HL-60 (cell line): ENCODE results near the gene RHEBL1.

Experiments
- DNase-seq, 2 experiments: peaks; one replicate each; pipeline ENCODE4 v3.0.0-alpha.2; 2010 to 2020; ENCODE audit warnings: low read depth in 1 of 2, low spot score in 1 of 2
- H3K27ac ChIP-seq: fragments of 250-450 bp; sonication (Bioruptor Pico); replicated peaks from 2 replicates; pipeline ENCODE4 v1.5.1; 2020; ENCODE audit warnings: mild to moderate bottlenecking, moderate library complexity
- H3K27me3 ChIP-seq: fragments of 250-450 bp; sonication (Bioruptor Pico); 2 replicates; pipeline ENCODE4 v1.5.1; 2021; ENCODE audit warnings: mild to moderate bottlenecking, moderate library complexity; ENCODE audit not compliant: insufficient read depth, poor library complexity, severe bottlenecking
- H3K4me3 ChIP-seq: replicated peaks from 2 replicates; pipeline ENCODE4 v1.5.1; 2011; ENCODE audit warnings: mild to moderate bottlenecking, control low read depth, low read length; ENCODE audit not compliant: insufficient read depth
- GABPA ChIP-seq: IDR thresholded peaks from 2 replicates; pipeline ENCODE4 v1.6.1; 2012; ENCODE audit warnings: low read depth
- POLR2AphosphoS5 ChIP-seq: IDR thresholded peaks from 2 replicates; pipeline ENCODE4 v1.6.1; 2012; ENCODE audit warnings: low read depth
- SPI1 ChIP-seq: IDR thresholded peaks from 2 replicates; pipeline ENCODE4 v1.6.1; 2012; ENCODE audit warnings: low read depth, mild to moderate bottlenecking, borderline replicate concordance
- TF ChIP-seq, protein P1 (sequence below): IDR thresholded peaks from 2 replicates; pipeline ENCODE4 v1.6.1; 2012; ENCODE audit warnings: low read depth; ENCODE audit not compliant: insufficient replicate concordance
- TF ChIP-seq, protein P2 (sequence below): IDR thresholded peaks from one replicate; pipeline ENCODE4 v1.5.1; 2011; ENCODE audit warnings: low read length, control low read depth, inconsistent platforms; ENCODE audit not compliant: insufficient read depth

RHEBL1 gene

DNA sequence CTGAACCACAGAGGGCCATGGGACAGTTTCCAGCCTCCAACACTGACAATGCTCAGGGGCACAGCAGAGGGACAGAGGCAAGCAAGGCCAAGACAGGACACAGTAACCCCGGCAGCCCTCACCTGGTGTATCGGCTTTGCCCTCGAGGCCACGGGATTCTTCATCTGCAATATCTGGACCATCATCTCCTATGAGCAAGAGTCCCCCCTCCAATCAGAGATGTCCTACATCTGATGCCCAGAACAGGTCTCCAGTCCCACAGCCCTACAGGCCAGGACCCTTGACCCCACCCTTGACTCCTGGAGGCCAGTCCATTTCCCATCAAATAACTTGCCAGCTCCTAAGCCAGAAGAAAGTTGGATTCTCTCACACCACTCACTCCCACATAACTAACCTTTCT, 26.5 kb downstream of the RHEBL1 start:
- no peak for DNase-seq
- Histone ChIP-seq H3K27me3 (no peaks in the 10 kb centered on the region), H3K4me3 (no peak overlapping the region), H3K27ac (no peak overlapping the region)
- TF ChIP-seq GABPA, result no peak
- no peak for TF ChIP-seq SPI1
- no peak for TF ChIP-seq POLR2AphosphoS5
- TF ChIP-seq, protein P1, sequence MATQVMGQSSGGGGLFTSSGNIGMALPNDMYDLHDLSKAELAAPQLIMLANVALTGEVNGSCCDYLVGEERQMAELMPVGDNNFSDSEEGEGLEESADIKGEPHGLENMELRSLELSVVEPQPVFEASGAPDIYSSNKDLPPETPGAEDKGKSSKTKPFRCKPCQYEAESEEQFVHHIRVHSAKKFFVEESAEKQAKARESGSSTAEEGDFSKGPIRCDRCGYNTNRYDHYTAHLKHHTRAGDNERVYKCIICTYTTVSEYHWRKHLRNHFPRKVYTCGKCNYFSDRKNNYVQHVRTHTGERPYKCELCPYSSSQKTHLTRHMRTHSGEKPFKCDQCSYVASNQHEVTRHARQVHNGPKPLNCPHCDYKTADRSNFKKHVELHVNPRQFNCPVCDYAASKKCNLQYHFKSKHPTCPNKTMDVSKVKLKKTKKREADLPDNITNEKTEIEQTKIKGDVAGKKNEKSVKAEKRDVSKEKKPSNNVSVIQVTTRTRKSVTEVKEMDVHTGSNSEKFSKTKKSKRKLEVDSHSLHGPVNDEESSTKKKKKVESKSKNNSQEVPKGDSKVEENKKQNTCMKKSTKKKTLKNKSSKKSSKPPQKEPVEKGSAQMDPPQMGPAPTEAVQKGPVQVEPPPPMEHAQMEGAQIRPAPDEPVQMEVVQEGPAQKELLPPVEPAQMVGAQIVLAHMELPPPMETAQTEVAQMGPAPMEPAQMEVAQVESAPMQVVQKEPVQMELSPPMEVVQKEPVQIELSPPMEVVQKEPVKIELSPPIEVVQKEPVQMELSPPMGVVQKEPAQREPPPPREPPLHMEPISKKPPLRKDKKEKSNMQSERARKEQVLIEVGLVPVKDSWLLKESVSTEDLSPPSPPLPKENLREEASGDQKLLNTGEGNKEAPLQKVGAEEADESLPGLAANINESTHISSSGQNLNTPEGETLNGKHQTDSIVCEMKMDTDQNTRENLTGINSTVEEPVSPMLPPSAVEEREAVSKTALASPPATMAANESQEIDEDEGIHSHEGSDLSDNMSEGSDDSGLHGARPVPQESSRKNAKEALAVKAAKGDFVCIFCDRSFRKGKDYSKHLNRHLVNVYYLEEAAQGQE, result no peak
- TF ChIP-seq, protein P2, sequence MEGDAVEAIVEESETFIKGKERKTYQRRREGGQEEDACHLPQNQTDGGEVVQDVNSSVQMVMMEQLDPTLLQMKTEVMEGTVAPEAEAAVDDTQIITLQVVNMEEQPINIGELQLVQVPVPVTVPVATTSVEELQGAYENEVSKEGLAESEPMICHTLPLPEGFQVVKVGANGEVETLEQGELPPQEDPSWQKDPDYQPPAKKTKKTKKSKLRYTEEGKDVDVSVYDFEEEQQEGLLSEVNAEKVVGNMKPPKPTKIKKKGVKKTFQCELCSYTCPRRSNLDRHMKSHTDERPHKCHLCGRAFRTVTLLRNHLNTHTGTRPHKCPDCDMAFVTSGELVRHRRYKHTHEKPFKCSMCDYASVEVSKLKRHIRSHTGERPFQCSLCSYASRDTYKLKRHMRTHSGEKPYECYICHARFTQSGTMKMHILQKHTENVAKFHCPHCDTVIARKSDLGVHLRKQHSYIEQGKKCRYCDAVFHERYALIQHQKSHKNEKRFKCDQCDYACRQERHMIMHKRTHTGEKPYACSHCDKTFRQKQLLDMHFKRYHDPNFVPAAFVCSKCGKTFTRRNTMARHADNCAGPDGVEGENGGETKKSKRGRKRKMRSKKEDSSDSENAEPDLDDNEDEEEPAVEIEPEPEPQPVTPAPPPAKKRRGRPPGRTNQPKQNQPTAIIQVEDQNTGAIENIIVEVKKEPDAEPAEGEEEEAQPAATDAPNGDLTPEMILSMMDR, result no peak

DNA sequence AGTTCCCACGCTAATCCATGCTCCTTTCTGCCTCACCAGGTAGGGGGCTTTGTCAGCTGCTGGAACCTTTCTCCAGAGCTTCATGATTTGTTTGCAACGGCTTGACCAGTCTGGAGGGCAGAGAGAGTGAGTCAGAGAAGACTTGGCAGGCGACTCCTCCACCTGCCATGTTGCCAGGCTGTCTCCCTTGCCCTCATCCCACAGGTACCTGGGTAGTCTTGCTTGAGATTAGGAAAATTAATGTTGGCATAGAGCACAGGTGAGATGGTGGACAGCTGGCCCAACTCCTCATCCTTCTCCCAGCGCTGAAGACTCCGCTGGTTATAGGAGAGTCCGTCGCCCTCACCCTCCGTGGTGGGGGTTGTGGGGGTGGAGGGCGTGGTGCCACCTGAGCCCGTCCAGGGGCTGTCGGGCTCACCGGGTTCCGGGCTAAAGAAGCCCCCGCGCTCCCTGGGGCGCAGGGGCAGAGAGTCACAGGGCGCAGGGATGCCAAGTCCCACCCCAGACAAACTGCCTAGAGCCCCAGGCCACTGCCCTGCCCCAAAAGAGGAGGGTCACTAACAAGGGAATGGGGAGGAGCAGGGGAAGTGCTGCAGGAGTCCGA, 27.8 kb downstream of the RHEBL1 start:
- Histone ChIP-seq H3K4me3 (no peak overlapping the region), H3K27ac (no peak overlapping the region), H3K27me3 (no peaks in the 10 kb centered on the region)
- TF ChIP-seq, protein P1, result no peak
- TF ChIP-seq SPI1 (no peak), GABPA (no peak), POLR2AphosphoS5 (no peak)
- TF ChIP-seq, protein P2, result no peak
- no peak for DNase-seq

DNA sequence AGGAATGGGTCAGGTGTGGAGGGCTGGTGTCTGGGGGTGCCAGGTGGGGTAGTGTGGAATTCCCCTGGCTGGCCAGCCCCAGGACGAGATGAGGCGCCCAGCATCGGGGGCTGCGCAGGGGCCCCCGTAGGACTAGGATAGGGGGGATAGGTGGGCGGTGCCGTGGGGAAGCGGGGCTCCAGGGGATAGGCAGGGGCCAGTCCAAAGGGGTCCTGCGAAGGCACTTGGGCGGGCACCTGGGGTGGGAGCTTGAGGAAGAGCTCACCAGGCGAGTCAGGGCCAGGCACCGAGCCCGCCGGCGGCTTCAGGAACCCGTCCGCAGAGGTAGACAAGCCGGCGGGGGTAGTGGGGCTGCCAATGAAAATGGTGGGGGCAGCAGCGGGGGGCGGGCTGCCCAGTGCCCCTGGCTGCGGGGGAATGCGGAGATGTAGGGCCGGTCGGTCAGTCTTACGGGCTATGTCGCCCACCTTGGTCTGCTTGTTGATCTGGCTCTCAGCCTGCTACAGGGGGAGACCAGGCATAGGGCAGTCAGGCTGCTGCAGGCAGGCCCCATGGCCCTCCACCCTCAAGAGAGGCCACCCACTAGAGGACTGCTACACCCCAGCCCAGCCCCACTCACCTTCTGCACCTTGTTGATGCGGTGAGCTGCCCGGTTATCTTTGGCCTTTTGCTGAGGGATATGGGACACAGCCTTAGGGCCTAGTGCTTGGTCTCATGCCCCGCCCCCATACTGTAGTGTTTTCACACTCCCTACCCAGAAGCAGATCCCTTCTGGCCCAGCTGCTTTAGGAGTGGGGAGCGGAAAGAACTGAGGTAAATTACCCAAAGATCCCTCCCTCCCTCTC, 28.5 kb downstream of the RHEBL1 start:
- Histone ChIP-seq H3K27ac (no peak overlapping the region), H3K27me3 (no peaks in the 10 kb centered on the region), H3K4me3 (no peak overlapping the region)
- no peak for DNase-seq
- TF ChIP-seq GABPA (no peak), POLR2AphosphoS5 (peak; percentile 9; the same call in 1 of the 2 replicates)

DNA sequence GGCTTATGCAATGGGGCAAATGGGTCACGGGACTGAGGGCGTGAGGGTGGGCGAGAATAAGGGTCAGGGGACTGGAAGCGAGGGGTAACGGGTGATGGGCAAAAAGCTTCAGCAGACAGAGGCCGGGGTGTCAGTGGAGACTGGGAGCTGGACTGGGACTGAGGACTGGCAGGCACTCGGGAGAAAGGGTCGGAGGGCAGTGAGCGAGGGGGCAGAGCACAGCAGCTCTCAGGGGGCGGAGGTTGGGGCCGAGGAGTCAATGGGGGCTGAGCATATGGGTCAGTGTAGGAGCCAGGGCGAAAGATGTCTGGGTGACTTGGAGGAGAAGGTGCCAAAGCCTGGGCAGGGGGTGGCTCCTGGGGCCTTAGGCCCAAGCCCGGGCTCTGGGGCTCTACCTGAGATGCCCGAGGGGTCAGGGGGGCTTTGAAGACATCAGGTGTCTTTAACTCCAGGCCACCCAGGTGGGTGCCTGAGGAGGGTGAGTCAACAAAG, 29.4 kb downstream of the RHEBL1 start:
- TF ChIP-seq POLR2AphosphoS5, result no peak
- TF ChIP-seq, protein P2, result no peak
- H3K27ac ChIP-seq, result no peak overlapping the region
- no peak overlapping the region for H3K4me3 ChIP-seq
- no peak for DNase-seq
- no peaks in the 10 kb centered on the region for H3K27me3 ChIP-seq
